ENCODE results near the gene MGMT. TPM values are rescaled to one million over a fixed set of nuclear protein-coding genes. Genes with fewer than 3 reads are reported as not detected.

Gene MGMT
- total RNA-seq, 6 experiments from 2014 or later: 36.5 to 53.4 (median 42.3) TPM

DNA sequence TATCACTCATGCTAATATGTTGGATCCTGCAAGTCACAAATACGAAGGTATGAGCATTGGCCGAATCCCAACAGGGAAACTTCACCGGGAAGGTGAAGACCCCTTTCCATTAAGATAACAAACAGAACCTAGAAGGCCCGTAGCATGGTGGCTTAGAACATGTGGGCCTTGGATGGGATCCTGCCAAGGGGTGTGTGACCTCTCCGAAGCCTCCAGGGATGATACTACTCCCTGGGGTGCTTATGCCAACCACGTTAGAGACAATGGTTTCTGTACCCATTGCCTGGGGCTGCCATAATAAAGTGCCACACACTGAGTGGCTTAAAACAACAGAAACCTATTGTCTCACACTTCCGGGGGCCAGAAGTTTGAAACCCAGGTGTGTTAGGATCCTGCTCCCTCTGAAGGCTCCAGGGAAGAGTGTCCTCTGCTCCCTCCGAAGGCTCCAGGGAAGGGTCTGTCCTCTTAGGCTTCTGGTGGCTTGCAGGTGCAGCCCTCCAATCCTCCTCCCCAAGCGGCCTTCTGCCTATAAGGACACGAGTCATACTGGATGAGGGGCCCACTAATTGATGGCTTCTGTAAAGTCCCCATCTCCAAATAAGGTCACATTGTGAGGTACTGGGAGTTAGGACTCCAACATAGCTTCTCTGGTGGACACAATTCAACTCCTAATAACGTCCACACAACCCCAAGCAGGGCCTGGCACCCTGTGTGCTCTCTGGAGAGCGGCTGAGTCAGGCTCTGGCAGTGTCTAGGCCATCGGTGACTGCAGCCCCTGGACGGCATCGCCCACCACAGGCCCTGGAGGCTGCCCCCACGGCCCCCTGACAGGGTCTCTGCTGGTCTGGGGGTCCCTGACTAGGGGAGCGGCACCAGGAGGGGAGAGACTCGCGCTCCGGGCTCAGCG lies 992 bp upstream of the MGMT start:
- TF ChIP-seq CTCF (IDR thresholded peaks at IDR 0.05) (no peak), POLR2A (IDR thresholded peaks at IDR 0.05) (no peak)
- Histone ChIP-seq H3K36me3 (no peaks in the 10 kb centered on the region), H3K4me1 (peaks cover 0 to 31% (median 9%) of the 10 kb centered on the region in 4 donors), H3K9me3 (no peaks in the 10 kb centered on the region), H3K27me3 (no peaks in the 10 kb centered on the region), H3K4me3 (peak overlapping the region; percentile 50 to 94 (median 54)), H3K27ac (peak overlapping the region; percentile 52 to 63 (median 54))
- ATAC-seq (no peak), DNase-seq (no peak)
- no CpG with 5 or more reads among the region's 21 CpGs for WGBS (ENCODE audit: insufficient coverage, low coverage, low lambda C conversion rate, missing lambda C conversion rate)
- intact Hi-C loops (cut with DNase I): no loop called here

- intact Hi-C loops (cut with DNase I): no loop called here
- Histone ChIP-seq H3K9me3 (no peaks in the 10 kb centered on the region), H3K27me3 (no peaks in the 10 kb centered on the region), H3K36me3 (peaks cover 0 to 8% (median 0%) of the 10 kb centered on the region in 4 donors), H3K4me3 (peak overlapping the region; percentile 89 to 94 (median 92)), H3K27ac (peak overlapping the region; percentile 83 to 95 (median 92)), H3K4me1 (peaks cover 0 to 36% (median 10%) of the 10 kb centered on the region in 4 donors)
- TF ChIP-seq CTCF (IDR thresholded peaks at IDR 0.05) (no peak), POLR2A (IDR thresholded peaks at IDR 0.05) (peak; percentile 8)
- peak; percentile 57 to 69 (median 62) for ATAC-seq
- peak in 2 of 3 donors; percentile 64 to 81 for DNase-seq
- 0% methylated on average over 3 of the region's 25 CpGs for WGBS (ENCODE audit: insufficient coverage, low coverage, low lambda C conversion rate, missing lambda C conversion rate)
These were observed 471 bp downstream of the MGMT start for GRCh38 chr10:129467359-129468064.

DNA sequence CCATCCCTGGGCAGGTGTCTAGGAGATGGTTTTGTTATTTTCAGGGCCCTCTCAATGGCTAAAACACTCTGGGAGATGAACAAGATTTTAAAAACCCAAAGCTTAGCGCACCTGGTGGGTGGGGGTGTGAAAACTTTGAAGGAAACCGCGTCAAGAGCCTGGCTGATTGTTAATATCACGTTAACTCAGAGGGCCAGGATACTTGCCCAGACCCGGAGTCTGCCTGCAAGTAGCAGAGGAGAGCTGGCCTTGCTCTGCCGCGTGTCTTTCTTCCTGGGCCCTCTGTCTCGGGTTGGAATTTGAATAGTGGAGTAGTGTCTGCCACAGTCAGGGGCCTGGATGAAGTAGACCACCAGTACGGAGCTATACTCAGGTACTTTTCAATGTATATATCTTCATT lies 1.1 kb downstream of the MGMT start:
- TF ChIP-seq POLR2A (IDR thresholded peaks at IDR 0.05) (no peak), CTCF (IDR thresholded peaks at IDR 0.05) (no peak)
- no peak for DNase-seq
- no peaks in the 10 kb centered on the region for H3K9me3 ChIP-seq
- H3K27ac ChIP-seq: peak overlapping the region; percentile 83 to 95 (median 92)
- H3K4me1 ChIP-seq: peaks cover 0 to 36% (median 10%) of the 10 kb centered on the region in 4 donors
- peak overlapping the region in 2 of 3 donors; percentile 89 to 94 for H3K4me3 ChIP-seq
- 62% methylated on average over 5 of the region's 9 CpGs for whole genome bisulfite sequencing (ENCODE audit: insufficient coverage, low coverage, low lambda C conversion rate, missing lambda C conversion rate)
- ATAC-seq: no peak
- intact Hi-C loops (cut with DNase I): no loop called here
- H3K36me3 ChIP-seq: peaks cover 0 to 8% (median 0%) of the 10 kb centered on the region in 4 donors
- H3K27me3 ChIP-seq: no peaks in the 10 kb centered on the region

GRCh38 chr10:129470103-129470851 lies 3.2 kb downstream of the MGMT start:
- ATAC-seq (peak; percentile 46 to 56 (median 49)), DNase-seq (peak; percentile 52 to 78 (median 75))
- Histone ChIP-seq H3K9me3 (no peaks in the 10 kb centered on the region), H3K4me1 (peaks cover 0 to 36% (median 10%) of the 10 kb centered on the region in 4 donors), H3K27me3 (no peaks in the 10 kb centered on the region), H3K27ac (peak overlapping the region in 2 of 3 donors; percentile 83 to 95), H3K4me3 (peak overlapping the region in 2 of 3 donors; percentile 9 to 32), H3K36me3 (peaks cover 0 to 8% (median 0%) of the 10 kb centered on the region in 4 donors)
- 35% methylated on average over 11 of the region's 11 CpGs for WGBS (ENCODE audit: insufficient coverage, low coverage, low lambda C conversion rate, missing lambda C conversion rate)
- no peak for TF ChIP-seq POLR2A (IDR thresholded peaks at IDR 0.05)
- no peak for TF ChIP-seq CTCF (IDR thresholded peaks at IDR 0.05)
- intact Hi-C loops (cut with DNase I): no loop called here
